ENCODE results near the gene SIGLEC8. TPM values are rescaled to one million over a fixed set of nuclear protein-coding genes. Genes with fewer than 3 reads are reported as not detected.

Gene SIGLEC8
- not detected in 2 replicates for total RNA-seq (2013; cell fraction: nucleolus; rRNA removed)
- total RNA-seq (2014; rRNA removed) (not detected in 2 replicates), total RNA-seq (2014; rRNA removed; fragmentation: Illumina TruSeq; extraction: Trizol) (not detected in 2 replicates), total RNA-seq (2021) (not detected in 2 replicates), polyA plus RNA-seq (2011; rRNA removed) (not detected in 2 replicates), polyA plus RNA-seq (2014; fragmentation: Illumina TruSeq; extraction: Trizol) (not detected in 2 replicates), polyA plus RNA-seq (2014; fragmentation: Nextera tagmentation; extraction: Ambion mirVana) (not detected), polyA plus RNA-seq (2014; rRNA removed) (not detected in 2 replicates), polyA plus RNA-seq (2016; fragmentation: Nextera tagmentation; extraction: Ambion mirVana) (not detected), polyA minus RNA-seq (2011; rRNA and poly(A)+ RNA removed) (not detected in 2 replicates), Bru-seq, nascent RNA (not detected), BruChase-seq, experiment 1, labeled RNA remaining after a 6-hour chase (not detected), BruChase-seq, experiment 2, labeled RNA remaining after a 2-hour chase (not detected)
- polyA plus RNA-seq (2011; ENCODE audit: low read depth), result not detected
- not detected in 2 replicates for polyA plus RNA-seq (2011; cell fraction: cytosol; rRNA removed)
- polyA plus RNA-seq (2011; cell fraction: nucleus; rRNA removed), result not detected in 2 replicates
- not detected in 2 replicates for polyA plus RNA-seq (2012)
- polyA minus RNA-seq (2011; cell fraction: cytosol; rRNA and poly(A)+ RNA removed), result not detected in 2 replicates
- polyA minus RNA-seq (2011; cell fraction: nucleus; rRNA and poly(A)+ RNA removed), result not detected in 2 replicates
- long read RNA-seq, experiment 1, result 0 reads
- long read RNA-seq, experiment 2, result 0 reads

DNA sequence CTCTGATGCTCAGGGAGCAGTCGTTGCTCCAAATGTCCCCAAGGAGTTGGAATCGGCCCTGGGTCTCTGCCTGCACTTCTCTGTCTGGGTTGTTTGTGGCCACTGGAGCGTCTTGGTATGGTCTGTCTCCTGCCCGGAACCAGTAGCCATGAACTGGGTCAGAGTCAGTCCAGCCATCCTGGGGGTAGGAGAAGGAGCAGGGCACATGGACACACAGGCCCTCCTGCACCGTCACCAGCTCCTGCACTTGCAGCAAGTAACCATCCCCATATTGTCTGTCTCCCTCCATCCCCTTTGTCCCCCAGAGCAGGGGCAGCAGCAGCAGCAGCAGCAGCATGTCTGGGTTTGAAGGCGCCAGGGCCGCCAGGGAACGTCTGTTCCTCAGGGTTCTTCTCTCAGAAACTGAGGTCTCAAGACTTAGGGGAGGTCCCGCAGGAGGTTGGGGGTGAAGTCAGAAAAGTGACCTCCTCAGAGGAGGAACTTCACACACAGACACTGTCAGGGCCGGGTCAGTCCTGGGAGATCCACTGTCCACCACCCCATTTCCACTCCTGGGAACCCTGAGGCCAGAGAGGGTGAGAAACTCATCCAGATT, at the start of gene SIGLEC8:
Gene SIGLEC8, minus strand, starts transcription at position 404 of the 595 bp plus-strand sequence. Its CDS starts 67 bp downstream, at position 337.
- no peaks in the 10 kb centered on the region for H4K20me1 ChIP-seq (ENCODE audit: control insufficient read depth, insufficient read depth)
- SMC1A ChIA-PET (ENCODE audit: uncharacterized antibody, unreplicated experiment), result no interaction called here
- intact Hi-C loops (cut with micrococcal nuclease; ENCODE audit: unreplicated experiment) (no loop called here), in situ Hi-C loops (cut with MboI) (no loop called here)
- H3K4me1 ChIP-seq (ENCODE audit: control insufficient read depth, insufficient read depth, low read length), result no peaks in the 10 kb centered on the region
- CTCF ChIA-PET, result interaction anchor here (1.0 to 1.2 kb wide), 2 partner anchors 15 to 203 kb away, joined by 4 to 6 read pairs; no protein-coding TSS in a partner anchor
- ATAC-seq, result no peak
- POLR2A ChIA-PET, result no interaction called here
- RAD21 ChIA-PET (ENCODE audit: unreplicated experiment), result no interaction called here
- FAIRE-seq, result no peak
- no peaks in the 10 kb centered on the region for H3K27me3 ChIP-seq (replicated peaks in 1 of 2; ENCODE audit: control insufficient read depth in 2 of 2, insufficient read depth in 2 of 2, low read length in 1 of 2)
- no peaks in the 10 kb centered on the region for H3K9me3 ChIP-seq (replicated peaks; ENCODE audit: control insufficient read depth, insufficient read depth, low read length)
- no peaks in the 10 kb centered on the region for H3K79me2 ChIP-seq (ENCODE audit: control insufficient read depth, insufficient read depth, low read length)
- BruUV-seq (replicated peaks), result no TSS peak
- no peak within 1 kb of the TSS for H3K4me2 ChIP-seq (ENCODE audit: control insufficient read depth, insufficient read depth)
- H3K27ac ChIP-seq (ENCODE audit: control insufficient read depth, insufficient read depth), result no peak within 1 kb of the TSS
- H2AFZ ChIP-seq (ENCODE audit: control insufficient read depth, low read depth, low read length), result no peak within 1 kb of the TSS
- no peak for DNase-seq (ENCODE audit: low read depth, low spot score)
- H3K9ac ChIP-seq (ENCODE audit: control insufficient read depth, insufficient read depth, low read length), result no peak within 1 kb of the TSS
- 13% methylated on average over 10 of the region's 10 CpGs for WGBS (ENCODE audit: insufficient coverage, insufficient replicate concordance, low lambda C conversion rate, missing lambda C conversion rate)
- no peaks in the 10 kb centered on the region for H3K36me3 ChIP-seq (ENCODE audit: control insufficient read depth in 2 of 2, insufficient read depth in 2 of 2, low read length in 1 of 2)
- H3K4me3 ChIP-seq, result no peak within 1 kb of the TSS
- TF ChIP-seq RB1 (IDR thresholded peaks at IDR 0.05; ENCODE audit: borderline replicate concordance), result no peak
- TF ChIP-seq ZZZ3 (IDR thresholded peaks at IDR 0.05; ENCODE audit: control insufficient read depth, insufficient read length, low read depth), result no peak
- no peak for TF ChIP-seq KAT2A (conservative IDR thresholded peaks at IDR 0.05; ENCODE audit: control insufficient read depth, low read depth, low read length)
- no peak for TF ChIP-seq ZNF24 (IDR thresholded peaks at IDR 0.05)
- TF ChIP-seq RFX5 (IDR thresholded peaks at IDR 0.05; ENCODE audit: low read depth, low read length), result no peak
- TF ChIP-seq, protein P1, sequence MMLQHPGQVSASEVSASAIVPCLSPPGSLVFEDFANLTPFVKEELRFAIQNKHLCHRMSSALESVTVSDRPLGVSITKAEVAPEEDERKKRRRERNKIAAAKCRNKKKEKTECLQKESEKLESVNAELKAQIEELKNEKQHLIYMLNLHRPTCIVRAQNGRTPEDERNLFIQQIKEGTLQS (IDR thresholded peaks at IDR 0.05; ENCODE audit: borderline replicate concordance, extremely low read depth, low read depth, low read length), result no peak
- TF ChIP-seq, protein P2, sequence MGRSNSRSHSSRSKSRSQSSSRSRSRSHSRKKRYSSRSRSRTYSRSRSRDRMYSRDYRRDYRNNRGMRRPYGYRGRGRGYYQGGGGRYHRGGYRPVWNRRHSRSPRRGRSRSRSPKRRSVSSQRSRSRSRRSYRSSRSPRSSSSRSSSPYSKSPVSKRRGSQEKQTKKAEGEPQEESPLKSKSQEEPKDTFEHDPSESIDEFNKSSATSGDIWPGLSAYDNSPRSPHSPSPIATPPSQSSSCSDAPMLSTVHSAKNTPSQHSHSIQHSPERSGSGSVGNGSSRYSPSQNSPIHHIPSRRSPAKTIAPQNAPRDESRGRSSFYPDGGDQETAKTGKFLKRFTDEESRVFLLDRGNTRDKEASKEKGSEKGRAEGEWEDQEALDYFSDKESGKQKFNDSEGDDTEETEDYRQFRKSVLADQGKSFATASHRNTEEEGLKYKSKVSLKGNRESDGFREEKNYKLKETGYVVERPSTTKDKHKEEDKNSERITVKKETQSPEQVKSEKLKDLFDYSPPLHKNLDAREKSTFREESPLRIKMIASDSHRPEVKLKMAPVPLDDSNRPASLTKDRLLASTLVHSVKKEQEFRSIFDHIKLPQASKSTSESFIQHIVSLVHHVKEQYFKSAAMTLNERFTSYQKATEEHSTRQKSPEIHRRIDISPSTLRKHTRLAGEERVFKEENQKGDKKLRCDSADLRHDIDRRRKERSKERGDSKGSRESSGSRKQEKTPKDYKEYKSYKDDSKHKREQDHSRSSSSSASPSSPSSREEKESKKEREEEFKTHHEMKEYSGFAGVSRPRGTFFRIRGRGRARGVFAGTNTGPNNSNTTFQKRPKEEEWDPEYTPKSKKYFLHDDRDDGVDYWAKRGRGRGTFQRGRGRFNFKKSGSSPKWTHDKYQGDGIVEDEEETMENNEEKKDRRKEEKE (IDR thresholded peaks at IDR 0.05), result no peak
- no peak for TF ChIP-seq PAX8 (IDR thresholded peaks at IDR 0.05)
- no peak for TF ChIP-seq RBBP5 (conservative IDR thresholded peaks at IDR 0.05)
- TF ChIP-seq FOXK2 (IDR thresholded peaks at IDR 0.05), result no peak
- no peak for TF ChIP-seq ZNF687 (IDR thresholded peaks at IDR 0.05)
